GM12864 (cell line): ENCODE data around the gene CCSER2.
"Not testable (repeated sequence)": the region's sequence is repeated elsewhere in the genome, so short reads cannot be mapped to it uniquely, and the experiment has no call there.

Source experiments
- DNase-seq: peaks from one replicate; pipeline ENCODE4 v3.0.0-alpha.2; 2011; ENCODE audit warnings: low read depth
- H3K4me3 ChIP-seq: 2 replicates; pipeline ENCODE4 v1.5.1; 2011; ENCODE audit warnings: mild to moderate bottlenecking, low read depth, low read length, control low read depth
- TF ChIP-seq, protein P1 (sequence below): IDR thresholded peaks from 2 replicates; pipeline ENCODE4 v1.5.1; 2011; ENCODE audit warnings: low read depth, mild to moderate bottlenecking, moderate library complexity, low read length, control low read depth, inconsistent platforms; ENCODE audit errors: missing control alignments

CCSER2 gene

DNA sequence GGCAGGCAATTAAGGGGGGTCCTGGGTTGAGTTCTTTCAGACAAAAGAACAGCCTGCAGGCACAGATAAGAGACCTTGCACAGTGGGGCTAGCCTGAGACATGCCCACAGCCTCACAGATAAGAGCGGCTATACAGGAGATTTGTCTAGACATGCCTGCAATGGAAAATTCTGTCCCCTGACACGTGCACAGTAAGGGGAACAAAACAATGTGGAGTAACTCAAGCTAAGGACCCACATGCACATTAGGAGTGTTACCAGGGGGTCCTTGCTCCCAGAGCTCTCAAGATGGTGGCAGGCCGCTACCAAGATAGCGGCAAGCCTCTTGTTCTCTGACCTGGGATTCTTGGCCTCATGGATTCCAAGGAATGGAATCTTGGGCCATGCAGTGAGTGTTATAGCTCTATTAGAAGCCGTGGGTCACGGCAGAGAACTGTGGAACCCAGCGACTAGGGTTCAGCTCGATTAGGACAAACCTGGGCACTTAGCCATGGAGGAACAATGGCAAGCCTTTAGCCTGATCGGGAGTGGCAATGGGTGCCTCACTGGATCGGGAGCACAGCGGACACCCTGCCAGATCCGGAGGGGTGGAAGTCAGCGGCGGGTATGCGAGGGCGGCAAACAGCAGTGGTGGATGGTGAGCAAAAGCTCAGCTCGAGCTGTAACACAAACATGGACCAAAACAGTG lies 196.9 kb downstream of the CCSER2 start:
- TF ChIP-seq, protein P1, sequence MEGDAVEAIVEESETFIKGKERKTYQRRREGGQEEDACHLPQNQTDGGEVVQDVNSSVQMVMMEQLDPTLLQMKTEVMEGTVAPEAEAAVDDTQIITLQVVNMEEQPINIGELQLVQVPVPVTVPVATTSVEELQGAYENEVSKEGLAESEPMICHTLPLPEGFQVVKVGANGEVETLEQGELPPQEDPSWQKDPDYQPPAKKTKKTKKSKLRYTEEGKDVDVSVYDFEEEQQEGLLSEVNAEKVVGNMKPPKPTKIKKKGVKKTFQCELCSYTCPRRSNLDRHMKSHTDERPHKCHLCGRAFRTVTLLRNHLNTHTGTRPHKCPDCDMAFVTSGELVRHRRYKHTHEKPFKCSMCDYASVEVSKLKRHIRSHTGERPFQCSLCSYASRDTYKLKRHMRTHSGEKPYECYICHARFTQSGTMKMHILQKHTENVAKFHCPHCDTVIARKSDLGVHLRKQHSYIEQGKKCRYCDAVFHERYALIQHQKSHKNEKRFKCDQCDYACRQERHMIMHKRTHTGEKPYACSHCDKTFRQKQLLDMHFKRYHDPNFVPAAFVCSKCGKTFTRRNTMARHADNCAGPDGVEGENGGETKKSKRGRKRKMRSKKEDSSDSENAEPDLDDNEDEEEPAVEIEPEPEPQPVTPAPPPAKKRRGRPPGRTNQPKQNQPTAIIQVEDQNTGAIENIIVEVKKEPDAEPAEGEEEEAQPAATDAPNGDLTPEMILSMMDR: no peak
- H3K4me3 ChIP-seq: no peak overlapping the region
- no peak for DNase-seq

DNA sequence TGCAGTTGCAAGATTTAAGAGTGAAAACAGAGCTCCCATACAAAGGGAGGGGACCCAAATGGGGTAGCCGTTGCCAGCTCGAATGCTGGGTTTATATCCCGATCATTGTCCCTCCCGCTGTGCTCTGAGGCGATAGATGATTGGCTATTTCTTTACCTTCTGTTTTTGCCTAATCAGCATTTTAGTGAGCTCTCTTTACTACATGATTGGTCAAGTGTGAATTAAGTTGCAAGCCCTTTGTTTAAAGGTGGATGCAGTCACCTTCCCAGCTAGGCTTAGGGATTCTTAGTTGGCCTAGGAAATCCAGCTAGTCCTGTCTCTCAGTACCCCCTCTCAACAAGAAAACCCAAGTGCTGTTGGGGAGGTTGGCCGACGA lies 197.4 kb downstream of the CCSER2 start:
- DNase-seq, H3K4me3 ChIP-seq: not testable (repeated sequence)

DNA sequence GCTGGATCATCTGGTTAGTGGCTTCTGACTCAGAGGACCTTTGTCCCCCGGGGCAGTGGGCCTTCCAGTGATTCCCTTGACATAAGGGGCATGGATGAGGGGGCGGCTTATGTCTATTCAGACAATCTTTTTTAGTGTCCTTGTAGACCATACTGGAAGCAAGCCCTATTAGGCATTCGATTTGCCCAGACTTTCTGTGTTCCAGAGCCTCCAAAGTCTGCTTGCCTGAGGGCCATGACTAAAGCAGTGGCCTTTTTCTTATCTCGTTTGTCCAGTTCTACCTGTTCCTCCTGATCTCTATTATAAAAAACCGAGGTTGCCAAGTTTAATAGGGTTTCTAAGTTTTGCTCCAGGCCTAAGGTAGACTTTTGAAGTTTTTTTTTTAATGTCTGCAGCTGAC lies 199.0 kb downstream of the CCSER2 start:
- DNase-seq, H3K4me3 ChIP-seq: not testable (repeated sequence)

DNA sequence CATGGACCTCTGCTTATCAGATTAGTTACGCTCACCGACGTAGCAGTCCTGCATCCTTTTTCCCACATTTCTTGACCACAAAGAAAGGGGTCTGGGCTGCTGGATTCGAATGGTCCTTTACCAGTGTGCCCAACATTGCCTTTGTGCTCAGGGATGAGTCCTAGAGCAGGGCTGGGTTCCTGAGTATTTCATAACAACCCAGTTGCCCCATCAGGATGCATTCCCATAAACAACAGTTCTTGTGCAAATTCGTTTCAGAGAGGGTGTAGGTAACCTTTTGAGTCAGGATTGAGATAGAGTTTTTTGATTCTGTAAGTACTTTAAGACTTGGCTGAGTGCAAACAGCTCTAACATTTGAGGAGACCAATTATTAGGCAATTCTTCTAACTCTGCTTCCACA lies 200.1 kb downstream of the CCSER2 start:
- not testable (repeated sequence) for DNase-seq, H3K4me3 ChIP-seq

DNA sequence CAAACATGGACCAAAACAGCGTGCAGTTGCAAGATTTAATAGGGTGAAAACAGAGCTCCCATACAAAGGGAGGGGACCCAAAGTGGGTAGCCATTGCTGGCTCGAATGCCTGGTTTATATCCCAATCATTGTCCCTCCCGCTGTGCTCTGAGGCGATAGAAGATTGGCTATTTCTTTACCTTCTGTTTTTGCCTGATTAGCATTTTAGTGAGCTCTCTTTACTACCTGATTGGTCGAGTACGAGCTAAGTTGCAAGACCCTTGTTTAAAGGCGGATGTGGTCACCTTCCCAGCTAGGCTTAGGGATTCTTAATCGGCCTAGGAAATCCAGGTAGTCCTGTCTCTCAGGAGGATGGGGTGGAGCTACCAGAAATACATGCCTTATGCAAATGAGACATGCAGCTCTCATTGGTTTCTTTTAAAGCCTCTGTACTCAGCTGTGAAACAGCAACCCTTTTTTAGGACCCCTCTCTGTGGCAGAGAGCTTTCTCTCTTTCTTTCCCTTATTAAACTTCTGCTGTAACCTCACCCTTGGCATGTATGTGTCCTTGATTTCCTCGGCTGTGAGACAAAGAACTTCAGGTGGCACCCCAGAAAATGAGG lies 202.4 kb downstream of the CCSER2 start:
- no peak overlapping the region for H3K4me3 ChIP-seq
- TF ChIP-seq, protein P1: no peak
- DNase-seq: no peak

DNA sequence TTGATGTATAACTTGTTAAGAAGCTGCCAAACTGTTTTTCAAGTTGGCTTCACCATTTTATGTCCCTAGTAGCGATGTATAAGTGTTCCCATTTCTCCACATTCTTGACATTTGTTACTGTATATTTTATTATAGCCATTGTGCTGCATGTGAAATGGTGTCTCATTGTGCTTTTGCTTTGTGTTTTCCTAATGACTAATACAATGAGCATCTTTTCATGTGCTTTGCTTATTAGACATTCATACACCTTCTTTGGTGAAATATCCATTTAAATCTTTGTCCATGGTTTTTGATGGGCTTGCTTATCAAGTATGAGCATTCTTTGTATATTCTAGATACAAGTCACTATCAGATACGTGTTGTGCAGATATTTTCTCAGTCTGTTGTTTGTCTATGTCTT lies 203.0 kb downstream of the CCSER2 start:
- TF ChIP-seq, protein P1: no peak
- DNase-seq: no peak
- H3K4me3 ChIP-seq: no peak overlapping the region

DNA sequence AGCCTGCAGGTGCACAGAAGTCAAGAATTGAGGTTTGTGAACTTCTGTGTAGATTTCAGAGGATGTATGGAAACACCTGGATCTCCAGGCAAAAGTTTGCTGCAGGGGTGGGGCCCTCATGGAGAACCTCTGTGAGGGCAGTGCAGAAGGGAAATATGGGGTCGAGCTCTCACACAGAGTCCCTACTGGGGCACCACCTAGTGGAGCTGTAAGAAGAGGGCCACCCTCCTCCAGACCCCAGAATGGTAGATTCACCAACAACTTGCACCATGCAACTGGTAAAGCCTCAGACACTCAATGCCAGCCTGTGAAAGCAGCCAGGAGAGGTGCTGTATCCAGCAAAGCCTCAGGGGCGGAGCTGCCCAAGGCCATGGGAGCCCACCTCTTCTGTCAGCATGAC lies 205.8 kb downstream of the CCSER2 start:
- no peak overlapping the region for H3K4me3 ChIP-seq
- TF ChIP-seq, protein P1: peak; percentile 40
- DNase-seq: no peak

DNA sequence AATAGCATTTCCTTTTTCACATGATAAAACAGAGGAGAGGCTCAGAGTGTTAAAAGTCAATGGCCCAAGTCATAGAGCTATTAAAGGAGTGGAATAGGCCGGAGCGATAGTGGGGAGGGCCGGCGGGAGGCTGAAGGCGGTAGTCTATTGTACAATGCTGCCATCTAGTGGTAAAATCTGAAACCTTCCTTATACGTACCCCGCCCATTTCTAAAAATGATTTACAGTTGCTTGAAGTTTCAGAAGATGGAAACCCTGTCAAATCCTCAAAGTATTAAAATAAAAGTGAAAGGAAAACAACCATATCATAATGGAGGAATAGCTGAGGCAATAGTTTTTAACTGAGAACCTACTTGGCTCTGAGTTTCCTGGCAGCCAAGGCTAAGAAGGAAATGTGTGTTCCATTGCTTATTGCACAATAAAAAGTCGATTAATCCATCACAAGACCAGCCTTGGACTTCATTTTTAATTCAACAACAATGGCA lies 209.1 kb downstream of the CCSER2 start:
- TF ChIP-seq, protein P1: peak; percentile 58
- DNase-seq: peak; percentile 15
- no peak overlapping the region for H3K4me3 ChIP-seq
